SU-DHL-6 (cell line): ENCODE results near the gene ZNF365.

Experiments used
- H2AFZ ChIP-seq: fragments of 200-600 bp; sonication (generic); 2 replicates; pipeline ENCODE4 v1.6.1; 2014; ENCODE audit warnings: low read depth, mild to moderate bottlenecking, moderate library complexity, mixed read lengths, antibody characterized with exemption, low read length; ENCODE audit not compliant: severe bottlenecking
- H3F3A ChIP-seq: fragments of 200-600 bp; shearing (Covaris generic); 2 replicates; pipeline ENCODE4 v1.6.0; 2016; ENCODE audit warnings: antibody characterized with exemption, mild to moderate bottlenecking; ENCODE audit not compliant: insufficient read depth
- H3K27ac ChIP-seq: fragments of 200-600 bp; sonication (generic); 2 replicates; pipeline ENCODE4 v1.5.1; 2016; ENCODE audit warnings: low read depth, mild to moderate bottlenecking, low read length, moderate library complexity, mixed read lengths
- H3K27me3 ChIP-seq: fragments of 200-600 bp; sonication (generic), shearing (Covaris generic); 2 replicates; pipeline ENCODE4 v1.6.0; 2014; ENCODE audit warnings: mild to moderate bottlenecking, low read length
- H3K36me3 ChIP-seq: fragments of 200-600 bp; sonication (generic); 2 replicates; pipeline ENCODE4 v1.6.1; 2014; ENCODE audit warnings: mild to moderate bottlenecking, low read length, mixed read lengths
- H3K4me2 ChIP-seq: fragments of 300-600, 200-600 bp; shearing (Covaris generic), sonication (generic); 2 replicates; pipeline ENCODE4 v1.6.0; 2014; ENCODE audit warnings: low read length, low read depth, mild to moderate bottlenecking; ENCODE audit not compliant: poor library complexity, severe bottlenecking
- H3K4me3 ChIP-seq: fragments of 200-600 bp; sonication (generic); 2 replicates; pipeline ENCODE4 v1.5.1; 2014; ENCODE audit warnings: antibody characterized with exemption, low read length, mild to moderate bottlenecking, mixed read lengths; ENCODE audit not compliant: insufficient read depth, poor library complexity, severe bottlenecking
- H3K79me2 ChIP-seq: fragments of 200-600 bp; sonication (generic); 2 replicates; pipeline ENCODE4 v1.6.1; 2014; ENCODE audit warnings: mild to moderate bottlenecking, low read length, moderate library complexity; ENCODE audit not compliant: insufficient read depth
- H3K9ac ChIP-seq: fragments of 200-600 bp; sonication (generic); 2 replicates; pipeline ENCODE4 v1.7.0; 2014; ENCODE audit warnings: mild to moderate bottlenecking, low read length
- H3K9me2 ChIP-seq: fragments of 200-600 bp; sonication (generic); replicated peaks from 2 replicates; pipeline ENCODE4 v1.6.1; 2014; ENCODE audit warnings: low read length; ENCODE audit not compliant: insufficient read depth
- H3K9me3 ChIP-seq: fragments of 200-600 bp; sonication (generic); 2 replicates; pipeline ENCODE4 v1.6.1; 2014; ENCODE audit warnings: low read length, mixed read lengths; ENCODE audit not compliant: insufficient read depth
- H4K20me1 ChIP-seq: fragments of 200-600 bp; sonication (generic); 2 replicates; pipeline ENCODE4 v1.6.1; 2014; ENCODE audit warnings: low read depth, mild to moderate bottlenecking, antibody characterized with exemption, low read length, moderate library complexity, mixed read lengths
- CTCF ChIP-seq: fragments of 200-600 bp; sonication (generic); IDR thresholded peaks from one replicate; pipeline ENCODE4 v1.5.1; 2017; ENCODE audit warnings: antibody characterized with exemption, mild to moderate bottlenecking, low read length, moderate library complexity; ENCODE audit not compliant: insufficient read depth, poor library complexity, severe bottlenecking
- EZH2phosphoT487 ChIP-seq: fragments of 200-600 bp; sonication (generic), shearing (Covaris generic); conservative IDR thresholded peaks from 2 replicates; pipeline ENCODE4 v1.6.1; 2018; ENCODE audit warnings: mild to moderate bottlenecking, antibody characterized with exemption, low read length, moderate library complexity, mixed read lengths

Gene ZNF365

GRCh38 chr10:62394556-62395018, 20.4 kb downstream of the ZNF365 start:
- H3K4me2 ChIP-seq: no peak overlapping the region
- no peak overlapping the region for H2AFZ ChIP-seq
- no peaks in the 10 kb centered on the region for H4K20me1 ChIP-seq
- no peaks in the 10 kb centered on the region for H3F3A ChIP-seq
- TF ChIP-seq EZH2phosphoT487 (no peak), CTCF (no peak)
- H3K4me3 ChIP-seq: no peak overlapping the region
- no peaks in the 10 kb centered on the region for H3K9me2 ChIP-seq
- H3K9me3 ChIP-seq: no peaks in the 10 kb centered on the region
- no peaks in the 10 kb centered on the region for H3K79me2 ChIP-seq
- no peaks in the 10 kb centered on the region for H3K27me3 ChIP-seq
- H3K27ac ChIP-seq: no peak overlapping the region
- H3K9ac ChIP-seq: no peak overlapping the region
- H3K36me3 ChIP-seq: no peaks in the 10 kb centered on the region

GRCh38 chr10:62395892-62396291, 21.7 kb downstream of the ZNF365 start:
- H3K4me2 ChIP-seq: no peak overlapping the region

GRCh38 chr10:62396864-62397263, 22.7 kb downstream of the ZNF365 start:
- H3F3A ChIP-seq: no peaks in the 10 kb centered on the region
- H3K4me2 ChIP-seq: no peak overlapping the region
- H3K79me2 ChIP-seq: no peaks in the 10 kb centered on the region
- H3K4me3 ChIP-seq: no peak overlapping the region
- TF ChIP-seq CTCF (no peak), EZH2phosphoT487 (no peak)
- H3K9me2 ChIP-seq: no peaks in the 10 kb centered on the region
- no peaks in the 10 kb centered on the region for H4K20me1 ChIP-seq
- H3K36me3 ChIP-seq: no peaks in the 10 kb centered on the region
- no peaks in the 10 kb centered on the region for H3K27me3 ChIP-seq
- no peak overlapping the region for H3K9ac ChIP-seq
- no peaks in the 10 kb centered on the region for H3K9me3 ChIP-seq
- no peak overlapping the region for H2AFZ ChIP-seq
- no peak overlapping the region for H3K27ac ChIP-seq

More at GRCh38 chr10:62395892-62396291, 21.7 kb downstream of the ZNF365 start:
- Histone ChIP-seq H3K9me3 (no peaks in the 10 kb centered on the region), H3K9me2 (no peaks in the 10 kb centered on the region), H2AFZ (no peak overlapping the region), H3K4me3 (no peak overlapping the region), H3K9ac (no peak overlapping the region), H3K27ac (no peak overlapping the region), H4K20me1 (no peaks in the 10 kb centered on the region), H3K36me3 (no peaks in the 10 kb centered on the region), H3K27me3 (no peaks in the 10 kb centered on the region), H3K79me2 (no peaks in the 10 kb centered on the region), H3F3A (no peaks in the 10 kb centered on the region)
- TF ChIP-seq CTCF: no peak
- TF ChIP-seq EZH2phosphoT487: no peak
